ENCODE results near the gene IL12RB2. TPM values are rescaled to one million over a fixed set of nuclear protein-coding genes. Genes with fewer than 3 reads are reported as not detected.

Gene IL12RB2
- total RNA-seq, 1 experiment from 2014 or later: 0.22 TPM

- Histone ChIP-seq H3K9ac (ENCODE audit: low read length) (no peak overlapping the region), H3K4me3 (replicated peaks in 1 of 2; ENCODE audit: low read depth in 1 of 2, low read length in 2 of 2) (no peak overlapping the region), H3K4me1 (ENCODE audit: control insufficient read depth in 1 of 2, insufficient read depth in 2 of 2, low read length in 2 of 2) (no peaks in the 10 kb centered on the region; a peak in 1 of 4 replicates), H2AFZ (ENCODE audit: low read depth, low read length, poor library complexity, severe bottlenecking) (no peak overlapping the region), H3K9me3 (ENCODE audit: control insufficient read depth in 1 of 2, insufficient read depth in 1 of 2, low read depth in 1 of 2, low read length in 2 of 2) (no peaks in the 10 kb centered on the region), H3K36me3 (ENCODE audit: control insufficient read depth in 1 of 2, insufficient read depth in 2 of 2, low read length in 2 of 2) (no peaks in the 10 kb centered on the region; a peak in 1 of 4 replicates), H3K27me3 (ENCODE audit: insufficient read depth, low read length) (no peaks in the 10 kb centered on the region), H3K79me2 (ENCODE audit: insufficient read depth, low read length) (no peaks in the 10 kb centered on the region), H4K20me1 (ENCODE audit: insufficient read depth) (no peaks in the 10 kb centered on the region), H3K27ac (ENCODE audit: low read depth, low read length) (no peak overlapping the region), H3K4me2 (ENCODE audit: low read length) (no peak overlapping the region), H3K9me2 (ENCODE audit: insufficient read depth) (no peaks in the 10 kb centered on the region)
- BruUV-seq (replicated peaks): no TSS peak
- CTCF ChIA-PET: no interaction called here
- ATAC-seq (no peak), DNase-seq (ENCODE audit: low read depth, low spot score) (no peak)
- RAD21 ChIA-PET (ENCODE audit: low non-redundant PET in 1 of 2, low total read pairs in 2 of 2, uncharacterized antibody in 2 of 2, unreplicated experiment in 2 of 2): no interaction called here
- TF ChIP-seq POLR2A (IDR thresholded peaks at IDR 0.05; ENCODE audit: borderline replicate concordance, extremely low read depth, insufficient read depth, insufficient read length): no peak
- TF ChIP-seq CTCF (IDR thresholded peaks at IDR 0.05 in 2 of 3, conservative IDR thresholded peaks at IDR 0.05 in 1 of 3; ENCODE audit: borderline replicate concordance in 1 of 3, insufficient read depth in 1 of 3, low read depth in 2 of 3, low read length in 2 of 3): no peak
- TF ChIP-seq TCF7L2 (IDR thresholded peaks at IDR 0.05; ENCODE audit: borderline replicate concordance, extremely low read depth, insufficient read depth, insufficient read length): no peak
- POLR2A ChIA-PET: no interaction called here
- intact Hi-C loops (cut with micrococcal nuclease): no loop called here
Observed at GRCh38 chr1:67393240-67393639, 85.6 kb downstream of the IL12RB2 start.

DNA sequence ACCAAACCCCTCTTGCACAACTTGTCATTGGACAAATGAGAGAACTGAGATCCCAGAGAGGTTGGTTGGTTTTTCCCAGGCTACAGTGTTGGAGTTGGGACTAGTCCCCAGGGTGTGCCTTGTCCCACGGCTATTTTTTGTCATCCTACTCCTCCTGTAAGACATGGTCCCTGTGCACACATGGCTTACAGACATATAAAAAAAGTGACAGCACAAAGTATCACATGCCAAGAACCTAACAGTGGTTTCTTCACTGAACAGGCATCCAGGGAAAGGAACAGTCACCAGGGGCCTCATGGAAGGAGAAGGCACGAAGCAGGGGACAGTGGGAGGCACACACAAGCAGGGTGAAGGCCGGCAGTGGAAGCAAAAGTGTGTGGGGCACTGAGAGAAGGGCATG is 86.1 kb downstream of the IL12RB2 start:
- Histone ChIP-seq H3K36me3 (ENCODE audit: control insufficient read depth in 1 of 2, insufficient read depth in 2 of 2, low read length in 2 of 2) (no peaks in the 10 kb centered on the region; a peak in 1 of 4 replicates), H3K9ac (ENCODE audit: low read length) (no peak overlapping the region), H3K79me2 (ENCODE audit: insufficient read depth, low read length) (no peaks in the 10 kb centered on the region), H2AFZ (ENCODE audit: low read depth, low read length, poor library complexity, severe bottlenecking) (no peak overlapping the region), H3K4me1 (ENCODE audit: control insufficient read depth in 1 of 2, insufficient read depth in 2 of 2, low read length in 2 of 2) (no peaks in the 10 kb centered on the region; a peak in 1 of 4 replicates), H3K9me2 (ENCODE audit: insufficient read depth) (no peaks in the 10 kb centered on the region), H4K20me1 (ENCODE audit: insufficient read depth) (no peaks in the 10 kb centered on the region), H3K27me3 (ENCODE audit: insufficient read depth, low read length) (no peaks in the 10 kb centered on the region), H3K4me2 (ENCODE audit: low read length) (no peak overlapping the region), H3K4me3 (replicated peaks in 1 of 2; ENCODE audit: low read depth in 1 of 2, low read length in 2 of 2) (no peak overlapping the region), H3K9me3 (ENCODE audit: control insufficient read depth in 1 of 2, insufficient read depth in 1 of 2, low read depth in 1 of 2, low read length in 2 of 2) (no peaks in the 10 kb centered on the region), H3K27ac (ENCODE audit: low read depth, low read length) (no peak overlapping the region)
- ATAC-seq: no peak
- ChIA-PET POLR2A (no interaction called here), RAD21 (ENCODE audit: low non-redundant PET in 1 of 2, low total read pairs in 2 of 2, uncharacterized antibody in 2 of 2, unreplicated experiment in 2 of 2) (no interaction called here), CTCF (no interaction called here)
- TF ChIP-seq POLR2AphosphoS5 (IDR thresholded peaks at IDR 0.05; ENCODE audit: low read depth, low read length) (no peak), FOSL1 (IDR thresholded peaks at IDR 0.05; ENCODE audit: low read depth) (no peak), ZBTB33 (IDR thresholded peaks at IDR 0.05; ENCODE audit: extremely low read depth, insufficient replicate concordance, low read length) (no peak), SP1 (IDR thresholded peaks at IDR 0.05; ENCODE audit: low read depth) (no peak), SIN3A (IDR thresholded peaks at IDR 0.05; ENCODE audit: low read depth) (no peak), ZFX (IDR thresholded peaks at IDR 0.05) (no peak), EZH2 (IDR thresholded peaks at IDR 0.05) (no peak), JUND (IDR thresholded peaks at IDR 0.05) (no peak), CBX3 (IDR thresholded peaks at IDR 0.05; ENCODE audit: low read depth) (no peak)
- intact Hi-C loops (cut with micrococcal nuclease): no loop called here
- BruUV-seq (replicated peaks): no TSS peak
- no peak for DNase-seq (ENCODE audit: low read depth, low spot score)
